GM19467 (cell line): ENCODE data around the gene IL21.
"Not testable (repeated sequence)": the region's sequence is repeated elsewhere in the genome, so short reads cannot be mapped to it uniquely, and the experiment has no call there.

Experiments
- ATAC-seq: cut with Tn5 transposase; IDR thresholded peaks from one replicate; pipeline ENCODE4 v1.9.1; 2021; ENCODE audit warnings: mild to moderate bottlenecking, moderate library complexity; ENCODE audit not compliant: unreplicated experiment

The IL21 gene

DNA sequence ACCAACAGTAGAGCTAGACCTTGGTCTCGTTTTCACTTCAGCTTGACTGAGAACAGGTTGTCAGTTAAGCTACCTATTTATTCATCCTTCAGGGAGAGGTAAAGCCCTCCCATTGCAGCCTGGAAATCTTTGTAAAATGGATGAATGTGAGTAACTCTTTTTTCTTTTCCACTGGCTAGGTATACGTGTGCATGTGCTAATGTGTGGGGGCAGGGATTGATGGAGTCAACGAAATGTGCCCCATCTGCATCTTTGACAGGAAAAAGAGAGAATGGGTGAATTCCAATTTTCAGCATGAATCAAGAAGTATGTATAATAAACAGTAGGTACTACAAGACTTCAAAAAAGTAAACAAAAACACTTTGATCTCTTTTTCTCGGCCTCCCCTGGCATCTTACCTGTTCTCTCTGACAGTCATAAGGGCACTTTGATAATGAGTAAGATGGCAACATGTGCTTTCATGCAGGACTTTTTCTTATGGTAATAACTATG is at the start of gene IL21:
Gene IL21 (minus strand): TSS at position 51 of the 492 bp plus-strand sequence. CDS start 55 bp downstream, outside the sequence.
- ATAC-seq, result no peak

DNA sequence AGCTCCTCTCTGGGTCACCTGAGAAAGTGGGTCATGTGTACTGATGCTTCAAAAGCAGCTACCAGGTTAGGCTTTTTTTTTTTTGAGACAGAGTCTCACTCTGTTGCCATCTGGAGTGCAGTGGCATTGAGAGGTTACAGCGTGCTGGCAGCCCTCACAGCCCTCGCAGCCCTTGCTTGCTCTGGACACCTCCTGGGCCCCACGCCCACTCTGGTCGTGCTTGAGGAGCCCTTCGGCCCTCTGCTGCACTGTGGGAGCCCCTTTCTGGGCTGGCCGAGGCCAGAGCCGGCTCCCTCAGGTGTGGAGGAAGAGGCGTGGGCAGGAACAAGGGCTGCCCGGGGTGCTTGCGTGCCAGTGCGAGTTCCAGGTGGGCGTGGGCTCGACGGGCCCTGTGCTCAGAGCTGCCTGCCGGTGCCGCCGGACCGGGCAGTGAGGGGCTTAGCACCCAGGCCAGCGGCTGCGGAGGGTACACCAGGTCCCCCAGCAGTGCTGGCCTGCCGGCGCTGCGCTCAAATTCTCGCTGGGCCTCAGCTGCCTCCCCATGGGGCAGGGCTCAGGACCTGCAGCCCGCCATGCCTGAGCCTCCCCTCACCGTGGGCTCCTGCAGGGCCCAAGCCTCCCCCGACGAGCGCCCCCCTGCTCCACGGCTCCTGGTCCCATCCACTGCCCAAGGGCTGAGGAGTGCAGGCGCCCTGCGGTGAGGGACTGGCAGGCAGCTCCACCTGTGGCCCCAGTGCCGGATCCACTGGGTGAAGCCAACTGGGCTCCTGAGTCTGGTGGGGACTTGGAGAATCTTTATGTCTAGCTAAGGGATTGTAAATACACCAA is 49.3 kb upstream of the IL21 start:
- no peak for ATAC-seq

DNA sequence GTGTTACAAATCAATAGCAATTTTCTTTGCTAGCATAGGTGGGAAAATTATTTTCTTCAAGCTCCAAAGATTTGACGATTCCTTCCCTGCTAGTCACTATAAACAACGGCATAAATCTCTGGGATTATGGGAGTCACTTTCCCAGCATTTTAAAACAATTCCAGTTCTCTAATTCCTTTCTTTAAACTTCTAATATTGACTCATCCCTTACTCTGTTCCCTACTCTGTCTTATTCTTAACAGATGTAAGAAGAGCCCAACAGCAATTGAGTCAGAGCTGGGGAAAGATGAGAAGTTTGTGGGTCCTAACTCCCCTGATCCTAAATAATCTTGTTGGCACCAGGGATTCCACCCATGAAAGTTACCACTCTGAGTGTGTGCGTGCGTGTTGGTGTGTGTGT is 47.4 kb upstream of the IL21 start:
- ATAC-seq, result no peak

DNA sequence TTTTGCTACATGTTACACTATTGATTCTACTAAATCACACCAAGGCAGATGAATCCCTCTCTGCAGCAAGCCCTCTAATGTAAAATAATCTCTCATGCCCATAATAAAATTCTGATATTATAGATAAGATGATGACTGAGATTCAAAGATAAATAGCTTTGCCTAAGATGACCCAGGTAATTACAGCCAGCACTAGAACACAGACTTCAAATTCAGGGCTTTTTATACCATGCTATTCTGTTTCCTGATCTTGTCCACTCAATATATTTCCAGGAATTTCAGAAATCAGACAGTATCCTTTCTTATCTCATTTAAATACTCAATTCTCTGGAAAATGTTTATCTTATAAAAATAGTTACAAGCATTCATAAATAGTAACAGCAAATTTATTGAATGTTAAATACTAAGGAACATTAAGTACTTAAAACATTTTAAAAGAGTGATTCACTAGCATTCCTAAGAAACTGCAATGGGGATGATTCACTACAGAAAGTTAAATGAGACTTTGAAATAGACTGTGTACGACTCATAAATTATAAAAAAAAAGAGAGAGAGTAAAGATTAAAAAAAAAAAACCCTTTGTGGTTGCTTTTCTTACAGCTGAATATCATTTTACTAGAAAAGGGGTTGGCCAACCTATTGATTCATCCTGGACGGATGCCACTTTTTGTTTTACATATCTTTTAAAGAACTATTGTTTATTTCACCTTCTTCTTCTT is 45.8 kb upstream of the IL21 start:
- no peak for ATAC-seq

GRCh38 chr4:122665161-122665929 is 44.5 kb upstream of the IL21 start:
- no peak for ATAC-seq

DNA sequence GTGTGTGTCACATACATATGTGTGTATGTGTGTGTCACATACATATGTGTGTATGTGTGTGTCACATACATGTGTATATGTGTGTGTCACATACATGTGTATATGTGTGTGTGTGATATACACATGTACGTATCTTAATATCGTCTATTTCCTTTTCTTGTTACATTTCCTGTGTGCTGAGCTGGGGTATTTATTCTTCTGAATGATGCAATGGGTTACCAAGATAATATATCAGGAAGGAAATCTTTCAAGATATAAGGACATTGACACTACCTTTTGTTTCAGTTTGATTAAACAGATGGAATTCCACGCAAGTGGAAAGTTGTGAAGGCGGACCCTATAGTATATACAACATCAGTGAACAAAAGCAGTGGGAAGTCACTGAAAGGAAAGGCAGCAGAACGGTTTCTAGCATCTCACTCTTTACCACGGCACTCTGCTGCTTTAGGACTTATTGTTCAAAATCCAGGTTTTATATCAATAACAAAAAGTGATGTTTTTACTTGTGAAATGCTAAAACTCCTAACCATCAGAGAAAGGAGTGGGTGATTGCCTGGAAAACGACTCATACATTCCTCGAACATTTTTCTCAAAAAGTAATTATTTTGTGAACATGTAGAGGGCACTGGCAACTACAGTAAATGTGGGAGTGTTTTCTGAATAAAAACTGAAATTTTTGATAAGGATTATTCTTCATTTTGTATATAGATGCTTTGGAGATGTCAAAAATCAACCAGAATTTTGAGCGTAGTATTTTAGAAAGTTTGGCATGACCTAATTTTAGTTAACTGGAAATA is 43.1 kb upstream of the IL21 start:
- no peak for ATAC-seq

DNA sequence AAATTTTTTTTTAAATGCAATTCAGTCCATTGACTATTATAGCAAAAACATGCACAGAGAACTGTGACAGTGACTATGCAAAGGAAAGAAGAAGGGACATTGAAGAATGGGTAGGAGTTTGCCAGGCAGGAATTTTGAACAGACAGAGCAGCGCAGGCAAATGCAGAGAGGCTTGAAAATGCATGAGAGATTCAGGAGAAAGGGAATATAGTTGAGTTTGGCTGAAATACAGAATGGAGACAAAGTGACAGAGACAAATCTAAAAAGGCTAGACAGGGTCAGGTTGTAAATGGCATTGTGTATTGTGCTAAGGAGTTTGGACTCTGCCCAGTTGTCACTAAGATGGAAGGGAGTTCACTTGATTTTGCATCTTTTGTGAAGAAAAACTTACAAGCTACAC is 42.4 kb upstream of the IL21 start:
- no peak for ATAC-seq

DNA sequence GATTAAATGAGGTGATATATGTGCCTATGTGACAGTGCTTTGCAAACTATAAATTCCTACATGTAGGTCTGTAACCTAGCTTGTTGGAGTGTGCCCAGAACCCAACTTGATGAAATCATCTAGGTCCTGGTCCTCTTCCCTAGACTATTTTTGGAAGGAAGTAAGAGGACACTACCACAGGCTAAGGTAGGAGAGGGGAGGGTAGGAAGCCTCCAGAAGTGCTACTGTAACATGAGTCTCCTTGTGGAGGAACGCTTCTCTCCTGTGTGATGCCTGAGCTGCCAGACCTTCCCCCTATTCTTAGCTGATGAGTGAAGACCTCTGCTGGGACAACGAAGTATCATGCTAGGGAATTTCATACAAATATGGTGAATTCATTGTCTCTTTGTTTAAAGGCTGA is 41.8 kb upstream of the IL21 start:
- no peak for ATAC-seq

DNA sequence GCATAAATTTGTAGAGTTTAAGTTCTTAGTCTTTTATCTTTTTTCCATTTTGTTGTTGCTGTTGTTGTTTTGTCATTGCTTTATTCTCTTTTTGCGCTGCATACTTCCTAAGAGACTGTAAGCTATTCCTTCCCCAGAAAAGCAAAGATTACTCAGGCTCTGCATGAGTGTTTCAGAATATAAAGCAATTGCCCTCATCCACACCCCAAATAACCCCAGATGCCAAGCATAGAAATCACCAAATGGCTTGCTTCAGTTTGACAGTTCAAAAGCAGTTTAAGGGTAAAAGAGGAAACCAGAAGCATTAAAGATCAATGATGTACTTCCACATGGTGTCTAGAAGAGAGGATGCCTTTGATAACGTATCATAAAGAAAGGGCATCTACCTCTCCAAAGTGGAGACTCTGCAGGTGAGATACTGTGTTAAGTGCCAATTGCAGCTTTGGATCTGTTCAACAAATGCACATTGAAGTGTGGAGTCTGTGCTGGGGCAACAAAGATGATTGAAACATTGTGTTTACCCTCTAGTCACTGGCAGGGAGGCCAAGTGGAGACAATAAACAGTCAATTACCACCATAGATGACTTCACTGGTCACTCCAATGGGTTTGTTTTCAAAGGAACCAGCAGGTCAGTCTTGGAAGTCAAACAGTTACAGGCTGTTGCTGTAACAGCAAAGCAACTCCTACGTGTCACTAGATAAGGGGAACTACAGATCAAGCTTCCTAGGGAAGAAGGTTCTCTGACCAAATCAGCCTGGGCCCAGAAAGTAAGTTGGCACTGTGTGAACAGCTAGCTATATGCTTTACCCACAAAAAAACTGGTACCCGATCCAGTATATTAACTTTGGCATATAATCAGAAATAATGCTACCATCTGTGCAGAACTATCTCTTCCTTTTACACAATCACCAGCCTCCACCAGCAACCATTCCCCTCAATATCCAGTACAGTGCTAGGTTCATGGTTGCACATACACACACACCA is 40.6 kb upstream of the IL21 start:
- ATAC-seq, result no peak

DNA sequence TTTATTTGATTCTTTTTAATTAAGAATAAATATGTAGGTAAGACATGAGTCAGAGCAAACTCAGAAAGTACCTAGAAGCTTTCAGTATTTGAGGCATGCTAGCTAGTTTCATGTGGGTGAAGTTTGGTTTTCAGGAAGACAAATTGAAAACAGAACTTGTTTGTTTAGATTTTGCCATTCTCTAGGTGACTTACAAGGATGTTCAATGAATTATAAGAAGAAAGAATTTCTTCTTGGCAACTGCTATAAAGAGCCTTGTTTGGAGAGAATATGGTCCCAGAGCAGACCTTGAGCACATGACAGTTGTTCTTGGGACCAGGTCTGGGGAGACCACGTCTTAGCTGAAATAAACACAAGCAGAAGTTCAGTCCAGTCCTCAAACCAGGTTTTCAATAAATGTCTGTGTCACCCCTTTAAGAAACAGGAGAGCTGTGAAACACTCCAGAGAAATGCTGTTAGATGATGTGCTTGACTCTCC is 38.0 kb upstream of the IL21 start:
- no peak for ATAC-seq

DNA sequence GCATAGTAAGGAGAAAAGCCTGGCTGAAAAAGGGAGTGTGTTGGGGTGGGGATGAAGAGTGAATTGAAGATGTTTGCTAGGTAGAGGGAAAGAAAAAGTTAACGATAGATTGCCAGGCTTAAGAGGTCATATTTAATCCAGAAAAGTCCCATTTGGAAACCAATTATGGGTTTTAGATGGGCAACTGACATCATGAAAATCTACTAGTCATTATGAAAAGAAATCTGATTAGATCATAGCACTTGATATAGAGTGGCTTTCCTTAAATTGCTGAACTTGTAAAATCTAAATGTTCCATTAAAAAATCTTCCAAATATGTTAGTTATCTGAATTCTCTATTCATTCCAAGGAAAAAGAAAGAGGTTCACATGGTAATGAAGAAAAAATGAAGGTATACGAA is 37.5 kb upstream of the IL21 start:
- ATAC-seq, result no peak

- ATAC-seq, result no peak
Observed at GRCh38 chr4:122657553-122657952, 36.7 kb upstream of the IL21 start.

- not testable (repeated sequence) for ATAC-seq
Observed at GRCh38 chr4:122656583-122656982, 35.7 kb upstream of the IL21 start.

GRCh38 chr4:122652379-122652778 is 31.5 kb upstream of the IL21 start:
- ATAC-seq, result no peak

DNA sequence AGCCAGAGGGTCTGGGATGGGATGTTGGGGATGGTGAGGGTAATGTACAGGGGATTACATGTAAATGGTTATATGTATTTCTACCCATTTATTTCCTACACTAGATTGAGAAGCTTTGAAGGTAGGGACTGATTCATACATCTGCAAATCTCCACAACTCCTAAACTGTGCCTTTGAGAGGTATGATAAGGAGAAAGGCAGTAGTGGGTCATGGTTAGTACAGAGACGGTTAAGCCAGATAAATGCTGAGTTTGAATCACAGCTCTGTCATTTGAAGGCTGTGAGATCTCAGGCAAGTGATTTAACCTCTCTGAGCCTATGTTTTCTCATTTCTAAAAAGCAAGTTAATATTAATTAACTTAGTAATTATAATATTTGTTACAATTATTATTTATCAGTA is 29.3 kb upstream of the IL21 start:
- ATAC-seq, result no peak

- no peak for ATAC-seq
Observed at GRCh38 chr4:122647656-122648055, 26.8 kb upstream of the IL21 start.

DNA sequence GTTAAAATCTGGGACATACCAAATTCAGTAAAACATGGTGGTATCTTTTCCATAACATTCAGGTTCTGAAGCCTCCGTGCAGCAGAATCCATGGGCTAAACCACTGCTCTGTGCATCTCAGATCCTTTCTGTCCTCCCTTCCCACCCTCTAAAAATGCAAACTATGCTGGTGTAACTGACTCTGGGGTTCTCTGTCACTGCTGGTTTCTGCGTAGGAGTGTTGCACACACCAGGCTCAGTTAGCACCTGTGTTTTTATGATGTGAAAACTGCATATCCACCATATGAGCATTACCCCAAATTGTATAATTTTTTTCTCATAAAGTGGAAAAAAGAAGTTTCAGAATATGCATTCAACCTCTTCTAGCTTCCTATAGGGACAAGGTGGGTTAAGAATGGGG is 22.4 kb upstream of the IL21 start:
- no peak for ATAC-seq

DNA sequence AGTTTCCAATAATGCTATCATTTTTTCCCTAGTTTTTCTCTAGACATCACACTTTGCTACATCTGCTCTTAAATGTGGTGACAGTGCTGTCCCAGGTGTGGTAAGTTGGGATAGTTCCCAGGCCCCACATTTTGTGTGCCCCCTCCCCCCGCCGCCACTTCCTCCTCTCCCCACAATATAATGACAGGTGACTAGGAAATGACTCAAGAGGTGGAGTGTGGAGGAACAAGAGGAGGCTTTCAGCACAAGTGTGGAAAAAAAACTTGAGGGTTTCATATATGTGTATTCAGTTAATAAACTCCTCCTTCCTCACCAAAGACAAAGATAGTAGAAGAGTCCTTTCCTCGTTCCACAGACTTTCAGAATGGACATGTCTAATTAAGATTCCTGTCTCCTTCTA is 18.3 kb upstream of the IL21 start:
- no peak for ATAC-seq

DNA sequence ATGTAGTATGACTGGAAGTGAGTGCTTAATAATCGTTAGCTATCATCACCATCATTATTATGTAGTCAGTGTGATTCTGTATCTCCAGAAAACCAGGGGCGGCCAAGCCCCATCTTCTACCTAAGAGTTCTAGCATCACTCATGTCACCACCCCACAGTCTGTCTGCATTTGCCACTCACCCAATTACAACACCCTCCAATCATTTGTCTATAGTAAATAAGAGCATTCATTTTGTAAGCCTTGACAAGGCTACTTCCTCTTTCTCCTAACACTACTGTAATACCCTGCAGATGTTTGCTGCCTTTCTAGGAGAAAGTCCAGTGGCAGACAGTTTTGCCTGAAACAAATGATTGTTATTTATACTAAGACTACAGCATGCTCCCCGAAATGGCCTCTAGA is 15.8 kb upstream of the IL21 start:
- ATAC-seq, result no peak
